Osteoblast (primary cell): Measurements from ENCODE around the gene PPP1R9A. TPM values are rescaled to one million over a fixed set of nuclear protein-coding genes. Genes with fewer than 3 reads are reported as not detected.

Experiments
- DNase-seq: peaks from one replicate; pipeline ENCODE4 v3.0.0; 2011; ENCODE audit warnings: low spot score, mixed read lengths; ENCODE audit not compliant: insufficient read length; ENCODE audit errors: missing footprints
- H2AFZ ChIP-seq: 2 replicates; pipeline ENCODE4 v1.6.0; 2011; ENCODE audit warnings: mild to moderate bottlenecking, low read length
- H3K27ac ChIP-seq: 2 replicates; pipeline ENCODE4 v1.5.1; 2011; ENCODE audit warnings: mild to moderate bottlenecking, low read depth, low read length, moderate library complexity
- H3K27me3 ChIP-seq: 2 replicates; pipeline ENCODE4 v1.6.0; 2012; ENCODE audit warnings: mild to moderate bottlenecking, control low read depth, inconsistent platforms, low read length, moderate library complexity; ENCODE audit not compliant: insufficient read depth
- H3K36me3 ChIP-seq: 2 replicates; pipeline ENCODE4 v1.5.1; 2011; ENCODE audit warnings: mild to moderate bottlenecking, low read length, control low read depth, moderate library complexity; ENCODE audit not compliant: insufficient read depth
- H3K4me1 ChIP-seq: 2 replicates; pipeline ENCODE4 v1.5.1; 2011; ENCODE audit warnings: mild to moderate bottlenecking, low read length, control low read depth, moderate library complexity; ENCODE audit not compliant: insufficient read depth
- H3K4me2 ChIP-seq: 2 replicates; pipeline ENCODE4 v1.6.0; 2011; ENCODE audit warnings: mild to moderate bottlenecking, low read length; ENCODE audit not compliant: insufficient read depth
- H3K4me3 ChIP-seq: fragments of 200-600 bp; sonication (generic); 3 replicates; pipeline ENCODE4 v1.5.1; 2012; ENCODE audit warnings: mild to moderate bottlenecking, low read length, inconsistent platforms; ENCODE audit not compliant: insufficient read depth
- H3K79me2 ChIP-seq: 2 replicates; pipeline ENCODE4 v1.6.0; 2012; ENCODE audit warnings: mild to moderate bottlenecking, low read length, control low read depth, inconsistent platforms; ENCODE audit not compliant: insufficient read depth
- H3K9me3 ChIP-seq: 2 replicates; pipeline ENCODE4 v1.5.1; 2011; ENCODE audit warnings: low read depth, low read length, control low read depth
- H4K20me1 ChIP-seq: 2 replicates; pipeline ENCODE4 v1.6.0; 2012; ENCODE audit warnings: mild to moderate bottlenecking, low read length, control low read depth; ENCODE audit not compliant: insufficient read depth
- total RNA-seq: library from RNA; depleted of rRNA; stranded (reverse); fragments of >200 nt; gene quantifications from 2 replicates; pipeline ENCODE4 v1.2.3, GENCODE V29; 2012
- TF ChIP-seq, protein P1 (sequence below): IDR thresholded peaks from 2 replicates; pipeline ENCODE4 v1.5.1; 2011; ENCODE audit warnings: mild to moderate bottlenecking, low read depth, low read length, moderate library complexity; ENCODE audit errors: extremely low read depth

Gene PPP1R9A
- total RNA-seq, 1 donor: under 0.01 TPM

DNA sequence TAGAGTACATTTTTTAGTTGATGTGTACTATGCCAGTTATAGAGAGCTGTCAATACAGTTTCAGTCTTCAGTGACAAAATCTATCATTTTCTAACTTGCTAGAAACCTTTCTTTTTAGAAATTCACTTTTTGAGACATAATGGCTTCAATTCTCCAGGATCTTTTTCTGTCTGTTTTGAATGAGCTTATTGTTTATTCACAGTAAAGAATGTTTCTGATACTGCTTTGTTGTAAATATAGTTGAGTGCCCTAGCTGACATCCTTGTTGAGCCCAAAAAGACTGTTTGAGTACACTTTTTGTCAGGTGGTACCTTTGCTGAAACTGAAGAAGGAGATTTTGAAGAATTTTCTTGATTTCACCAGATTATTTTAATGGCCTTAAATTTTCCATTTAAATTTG lies 139.9 kb downstream of the PPP1R9A start:
- Histone ChIP-seq H4K20me1 (no peaks in the 10 kb centered on the region), H3K79me2 (no peaks in the 10 kb centered on the region), H3K36me3 (no peaks in the 10 kb centered on the region), H3K27ac (no peak overlapping the region), H3K27me3 (peaks cover 5% of the 10 kb centered on the region), H3K4me3 (no peak overlapping the region), H3K9me3 (no peaks in the 10 kb centered on the region), H3K4me2 (no peak overlapping the region), H2AFZ (no peak overlapping the region), H3K4me1 (no peaks in the 10 kb centered on the region)
- TF ChIP-seq, protein P1, sequence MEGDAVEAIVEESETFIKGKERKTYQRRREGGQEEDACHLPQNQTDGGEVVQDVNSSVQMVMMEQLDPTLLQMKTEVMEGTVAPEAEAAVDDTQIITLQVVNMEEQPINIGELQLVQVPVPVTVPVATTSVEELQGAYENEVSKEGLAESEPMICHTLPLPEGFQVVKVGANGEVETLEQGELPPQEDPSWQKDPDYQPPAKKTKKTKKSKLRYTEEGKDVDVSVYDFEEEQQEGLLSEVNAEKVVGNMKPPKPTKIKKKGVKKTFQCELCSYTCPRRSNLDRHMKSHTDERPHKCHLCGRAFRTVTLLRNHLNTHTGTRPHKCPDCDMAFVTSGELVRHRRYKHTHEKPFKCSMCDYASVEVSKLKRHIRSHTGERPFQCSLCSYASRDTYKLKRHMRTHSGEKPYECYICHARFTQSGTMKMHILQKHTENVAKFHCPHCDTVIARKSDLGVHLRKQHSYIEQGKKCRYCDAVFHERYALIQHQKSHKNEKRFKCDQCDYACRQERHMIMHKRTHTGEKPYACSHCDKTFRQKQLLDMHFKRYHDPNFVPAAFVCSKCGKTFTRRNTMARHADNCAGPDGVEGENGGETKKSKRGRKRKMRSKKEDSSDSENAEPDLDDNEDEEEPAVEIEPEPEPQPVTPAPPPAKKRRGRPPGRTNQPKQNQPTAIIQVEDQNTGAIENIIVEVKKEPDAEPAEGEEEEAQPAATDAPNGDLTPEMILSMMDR: no peak
- DNase-seq: no peak

DNA sequence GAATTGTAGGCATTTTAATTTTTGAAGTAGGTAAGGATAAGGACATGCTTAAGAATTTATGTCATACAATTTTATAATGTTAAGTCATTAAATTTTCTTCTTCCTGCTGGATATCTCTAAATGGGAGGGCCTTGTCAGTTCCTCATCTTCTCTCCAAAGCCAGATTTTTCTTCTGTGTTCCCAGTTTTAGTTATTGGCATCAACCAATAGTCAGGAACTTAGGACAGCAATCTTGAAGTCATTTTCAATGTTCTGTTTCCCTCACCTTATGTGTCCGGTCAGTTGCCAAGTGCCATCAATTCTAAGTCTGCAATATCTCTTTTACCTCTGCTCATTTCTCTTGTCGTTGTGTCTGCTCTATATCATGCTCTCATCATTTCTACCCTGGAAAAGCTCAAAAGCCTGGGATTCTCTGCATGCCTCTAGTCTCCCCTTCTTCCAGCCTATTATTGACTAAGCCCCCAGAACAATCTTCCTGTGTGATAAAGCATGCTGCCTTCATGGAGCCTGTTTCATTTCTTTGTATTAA lies 145.2 kb downstream of the PPP1R9A start:
- Histone ChIP-seq H4K20me1 (no peaks in the 10 kb centered on the region), H3K4me3 (no peak overlapping the region), H3K79me2 (no peaks in the 10 kb centered on the region), H3K27me3 (peaks cover 4% of the 10 kb centered on the region), H3K4me2 (no peak overlapping the region), H3K4me1 (no peaks in the 10 kb centered on the region), H3K27ac (no peak overlapping the region), H3K36me3 (no peaks in the 10 kb centered on the region), H2AFZ (no peak overlapping the region), H3K9me3 (no peaks in the 10 kb centered on the region)
- DNase-seq: no peak
- TF ChIP-seq, protein P1: no peak

GRCh38 chr7:95054386-95054785 lies 147.0 kb downstream of the PPP1R9A start:
- no peak overlapping the region for H2AFZ ChIP-seq
- no peak overlapping the region for H3K27ac ChIP-seq
- H3K4me2 ChIP-seq: no peak overlapping the region
- no peak overlapping the region for H3K4me3 ChIP-seq
- H4K20me1 ChIP-seq: no peaks in the 10 kb centered on the region
- DNase-seq: no peak
- no peaks in the 10 kb centered on the region for H3K9me3 ChIP-seq
- peaks cover 4% of the 10 kb centered on the region for H3K27me3 ChIP-seq
- H3K79me2 ChIP-seq: no peaks in the 10 kb centered on the region
- TF ChIP-seq, protein P1: no peak
- no peaks in the 10 kb centered on the region for H3K4me1 ChIP-seq
- H3K36me3 ChIP-seq: no peaks in the 10 kb centered on the region

DNA sequence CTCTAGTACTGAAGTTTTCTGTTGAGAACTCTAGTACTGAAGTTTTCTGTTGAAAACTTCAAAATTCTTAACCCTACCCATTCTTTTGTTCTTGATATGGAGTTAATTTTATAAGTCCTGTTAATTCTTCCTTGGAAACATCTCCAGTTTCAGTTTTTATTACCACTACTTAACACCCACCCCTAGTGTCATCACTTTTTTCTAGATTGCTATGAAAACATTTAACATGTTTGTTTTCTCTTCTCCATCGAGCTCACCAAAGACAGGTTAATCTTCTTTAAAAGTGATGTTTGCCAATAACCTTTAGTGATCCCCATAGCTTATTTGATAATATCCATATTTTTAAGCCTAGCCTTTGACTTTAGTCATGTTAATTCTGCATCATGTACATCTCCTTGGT lies 147.9 kb downstream of the PPP1R9A start:
- no peaks in the 10 kb centered on the region for H3K36me3 ChIP-seq
- no peaks in the 10 kb centered on the region for H3K79me2 ChIP-seq
- H3K4me2 ChIP-seq: no peak overlapping the region
- no peak overlapping the region for H3K27ac ChIP-seq
- no peaks in the 10 kb centered on the region for H4K20me1 ChIP-seq
- peaks cover 6% of the 10 kb centered on the region for H3K27me3 ChIP-seq
- H3K4me1 ChIP-seq: no peaks in the 10 kb centered on the region
- H3K4me3 ChIP-seq: no peak overlapping the region
- DNase-seq: no peak
- no peak overlapping the region for H2AFZ ChIP-seq
- H3K9me3 ChIP-seq: no peaks in the 10 kb centered on the region
- TF ChIP-seq, protein P1: no peak
